ENCODE results near the gene CCSER1. TPM values are rescaled to one million over a fixed set of nuclear protein-coding genes. Genes with fewer than 3 reads are reported as not detected.

The CCSER1 gene
- total RNA-seq, 1 experiment from 2014 or later: 4.1 TPM

- Histone ChIP-seq H3K4me1 (no peaks in the 10 kb centered on the region), H3K27me3 (replicated peaks; ENCODE audit: control insufficient read depth, insufficient read depth, low read length) (no peaks in the 10 kb centered on the region), H3K9me3 (no peaks in the 10 kb centered on the region), H3K4me3 (ENCODE audit: low read depth, low read length) (no peak overlapping the region), H3K36me3 (ENCODE audit: control insufficient read depth, insufficient read depth, low read length) (no peaks in the 10 kb centered on the region)
- H3K36me3 Mint-ChIP-seq (ENCODE audit: insufficient read depth, unreplicated experiment): no peaks in the 10 kb centered on the region
- CTCF ChIA-PET: no interaction called here
- TF ChIP-seq CTCF (IDR thresholded peaks at IDR 0.05; ENCODE audit: insufficient read depth in 1 of 2, low read depth in 1 of 2, low read length in 1 of 2, severe bottlenecking in 1 of 2, unreplicated experiment in 1 of 2): no peak
- no peaks in the 10 kb centered on the region for H3K9me3 Mint-ChIP-seq (ENCODE audit: unreplicated experiment)
- intact Hi-C loops (cut with micrococcal nuclease; ENCODE audit: unreplicated experiment): no loop called here
- no peak for DNase-seq
- no peaks in the 10 kb centered on the region for H3K27me3 Mint-ChIP-seq (ENCODE audit: insufficient read depth, unreplicated experiment)
- no peak overlapping the region for H3K4me3 Mint-ChIP-seq (ENCODE audit: unreplicated experiment)
- no peaks in the 10 kb centered on the region for H3K4me1 Mint-ChIP-seq (ENCODE audit: low read depth, unreplicated experiment)
- BruUV-seq (replicated peaks): no TSS peak
- H3K27ac Mint-ChIP-seq (ENCODE audit: unreplicated experiment): no peak overlapping the region
- POLR2A ChIA-PET: no interaction called here
Measured at GRCh38 chr4:90875791-90876190, 748.6 kb downstream of the CCSER1 start.

GRCh38 chr4:90876296-90876695, 749.1 kb downstream of the CCSER1 start:
- H3K4me3 Mint-ChIP-seq (ENCODE audit: unreplicated experiment): no peak overlapping the region
- intact Hi-C loops (cut with micrococcal nuclease; ENCODE audit: unreplicated experiment): no loop called here
- H3K4me3 ChIP-seq (ENCODE audit: low read depth, low read length): no peak overlapping the region
- H3K36me3 Mint-ChIP-seq (ENCODE audit: insufficient read depth, unreplicated experiment): no peaks in the 10 kb centered on the region
- POLR2A ChIA-PET: no interaction called here
- no peaks in the 10 kb centered on the region for H3K9me3 Mint-ChIP-seq (ENCODE audit: unreplicated experiment)
- no peaks in the 10 kb centered on the region for H3K36me3 ChIP-seq (ENCODE audit: control insufficient read depth, insufficient read depth, low read length)
- CTCF ChIA-PET: no interaction called here
- DNase-seq: no peak
- no TSS peak for BruUV-seq (replicated peaks)
- H3K27ac Mint-ChIP-seq (ENCODE audit: unreplicated experiment): no peak overlapping the region
- no peaks in the 10 kb centered on the region for H3K4me1 ChIP-seq
- no peaks in the 10 kb centered on the region for H3K4me1 Mint-ChIP-seq (ENCODE audit: low read depth, unreplicated experiment)
- no peaks in the 10 kb centered on the region for H3K27me3 Mint-ChIP-seq (ENCODE audit: insufficient read depth, unreplicated experiment)
- H3K9me3 ChIP-seq: no peaks in the 10 kb centered on the region
- TF ChIP-seq CTCF (IDR thresholded peaks at IDR 0.05; ENCODE audit: insufficient read depth in 1 of 2, low read depth in 1 of 2, low read length in 1 of 2, severe bottlenecking in 1 of 2, unreplicated experiment in 1 of 2): no peak
- H3K27me3 ChIP-seq (replicated peaks; ENCODE audit: control insufficient read depth, insufficient read depth, low read length): no peaks in the 10 kb centered on the region

- H3K27ac Mint-ChIP-seq (ENCODE audit: unreplicated experiment): no peak overlapping the region
- H3K9me3 Mint-ChIP-seq (ENCODE audit: unreplicated experiment): no peaks in the 10 kb centered on the region
- intact Hi-C loops (cut with micrococcal nuclease; ENCODE audit: unreplicated experiment): no loop called here
- CTCF ChIA-PET: no interaction called here
- H3K27me3 Mint-ChIP-seq (ENCODE audit: insufficient read depth, unreplicated experiment): no peaks in the 10 kb centered on the region
- H3K36me3 ChIP-seq (ENCODE audit: control insufficient read depth, insufficient read depth, low read length): no peaks in the 10 kb centered on the region
- H3K36me3 Mint-ChIP-seq (ENCODE audit: insufficient read depth, unreplicated experiment): no peaks in the 10 kb centered on the region
- no peaks in the 10 kb centered on the region for H3K9me3 ChIP-seq
- H3K4me3 ChIP-seq (ENCODE audit: low read depth, low read length): no peak overlapping the region
- no peaks in the 10 kb centered on the region for H3K4me1 ChIP-seq
- H3K27me3 ChIP-seq (replicated peaks; ENCODE audit: control insufficient read depth, insufficient read depth, low read length): no peaks in the 10 kb centered on the region
- BruUV-seq (replicated peaks): no TSS peak
- no peak overlapping the region for H3K4me3 Mint-ChIP-seq (ENCODE audit: unreplicated experiment)
- no peak for TF ChIP-seq CTCF (IDR thresholded peaks at IDR 0.05; ENCODE audit: insufficient read depth in 1 of 2, low read depth in 1 of 2, low read length in 1 of 2, severe bottlenecking in 1 of 2, unreplicated experiment in 1 of 2)
- H3K4me1 Mint-ChIP-seq (ENCODE audit: low read depth, unreplicated experiment): no peaks in the 10 kb centered on the region
- POLR2A ChIA-PET: no interaction called here
- DNase-seq: no peak
Measured at GRCh38 chr4:90883519-90883918, 756.3 kb downstream of the CCSER1 start.

Measured in Caco-2 (cell line).